Bronchial epithelial cell (primary cell): ENCODE data around the gene GPC1. TPM values are rescaled to one million over a fixed set of nuclear protein-coding genes. Genes with fewer than 3 reads are reported as not detected.

ENCODE experiments used
- DNase-seq: peaks from one replicate; pipeline ENCODE4 v3.0.0-alpha.2; 2010; ENCODE audit warnings: low read depth
- FAIRE-seq: peaks from 2 replicates; lab custom pipeline; 2011; peaks lifted over from hg19 to GRCh38; lab: Jason Lieb, UNC
- H3K27me3 ChIP-seq: 2 replicates; pipeline ENCODE4 v1.5.1; 2011; ENCODE audit warnings: low read length; ENCODE audit not compliant: control insufficient read depth, insufficient read depth
- H3K36me3 ChIP-seq: 2 replicates; pipeline ENCODE4 v1.5.1; 2011; ENCODE audit warnings: low read length; ENCODE audit not compliant: control insufficient read depth, insufficient read depth
- H3K4me3 ChIP-seq: 2 replicates; pipeline ENCODE4 v1.5.1; 2011; ENCODE audit warnings: mild to moderate bottlenecking, low read depth, low read length, control low read depth
- total RNA-seq: library from RNA; depleted of rRNA; stranded (reverse); fragments of >200 nt; gene quantifications from 2 replicates; pipeline ENCODE4 v1.2.1, GENCODE V29; 2014
- TF ChIP-seq, protein P1 (sequence below): IDR thresholded peaks from 2 replicates; pipeline ENCODE4 v1.5.1; 2011; ENCODE audit warnings: mild to moderate bottlenecking, moderate library complexity, low read length, control low read depth, inconsistent platforms; ENCODE audit not compliant: insufficient read depth, severe bottlenecking

Gene GPC1
- total RNA-seq, 1 donor from 2014 or later = 65.8 TPM

DNA sequence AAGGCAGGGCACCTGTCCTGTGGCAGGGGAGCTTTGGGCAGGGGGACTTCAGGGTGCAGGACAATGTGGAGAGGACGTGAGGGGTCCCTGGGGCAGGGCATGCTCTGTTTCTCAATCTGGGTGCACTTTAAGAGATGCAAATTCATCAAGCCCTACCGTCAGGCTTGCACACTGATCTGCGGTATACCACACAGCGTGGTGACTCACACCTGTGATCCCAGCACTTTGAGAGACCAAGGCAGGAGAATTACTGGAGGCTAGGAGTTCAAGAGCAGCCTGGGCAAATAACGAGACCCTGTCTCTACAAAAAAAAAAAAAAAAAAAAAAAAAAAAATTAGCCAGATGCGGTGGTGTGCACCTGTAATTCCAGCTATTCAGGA, 10.2 kb upstream of the GPC1 start:
- TF ChIP-seq, protein P1, sequence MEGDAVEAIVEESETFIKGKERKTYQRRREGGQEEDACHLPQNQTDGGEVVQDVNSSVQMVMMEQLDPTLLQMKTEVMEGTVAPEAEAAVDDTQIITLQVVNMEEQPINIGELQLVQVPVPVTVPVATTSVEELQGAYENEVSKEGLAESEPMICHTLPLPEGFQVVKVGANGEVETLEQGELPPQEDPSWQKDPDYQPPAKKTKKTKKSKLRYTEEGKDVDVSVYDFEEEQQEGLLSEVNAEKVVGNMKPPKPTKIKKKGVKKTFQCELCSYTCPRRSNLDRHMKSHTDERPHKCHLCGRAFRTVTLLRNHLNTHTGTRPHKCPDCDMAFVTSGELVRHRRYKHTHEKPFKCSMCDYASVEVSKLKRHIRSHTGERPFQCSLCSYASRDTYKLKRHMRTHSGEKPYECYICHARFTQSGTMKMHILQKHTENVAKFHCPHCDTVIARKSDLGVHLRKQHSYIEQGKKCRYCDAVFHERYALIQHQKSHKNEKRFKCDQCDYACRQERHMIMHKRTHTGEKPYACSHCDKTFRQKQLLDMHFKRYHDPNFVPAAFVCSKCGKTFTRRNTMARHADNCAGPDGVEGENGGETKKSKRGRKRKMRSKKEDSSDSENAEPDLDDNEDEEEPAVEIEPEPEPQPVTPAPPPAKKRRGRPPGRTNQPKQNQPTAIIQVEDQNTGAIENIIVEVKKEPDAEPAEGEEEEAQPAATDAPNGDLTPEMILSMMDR = no peak
- DNase-seq (no peak), FAIRE-seq (no peak)
- H3K36me3 ChIP-seq = no peaks in the 10 kb centered on the region
- H3K27me3 ChIP-seq = no peaks in the 10 kb centered on the region
- H3K4me3 ChIP-seq = no peak overlapping the region

DNA sequence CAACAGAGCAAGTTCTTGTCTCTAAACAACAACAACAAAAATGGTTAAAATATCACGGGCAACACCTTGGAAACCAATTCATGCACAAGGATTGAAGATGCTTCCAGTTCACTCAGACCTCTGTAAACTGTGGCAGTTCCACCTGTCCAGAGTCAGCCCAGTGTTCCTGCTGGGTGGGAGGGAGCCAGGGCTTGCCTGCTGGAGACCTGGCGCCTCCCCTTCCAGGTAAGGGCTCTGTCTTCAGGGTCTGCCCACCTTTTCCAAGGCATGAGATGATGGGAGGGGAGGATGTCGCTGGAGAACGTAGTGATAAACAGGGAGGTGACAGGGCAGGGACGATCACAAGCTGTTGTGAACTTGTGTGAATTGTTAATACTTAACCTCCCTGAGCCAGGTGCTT, 9.8 kb upstream of the GPC1 start:
- H3K36me3 ChIP-seq = no peaks in the 10 kb centered on the region
- DNase-seq = no peak
- no peak overlapping the region for H3K4me3 ChIP-seq
- peak; percentile 91 for FAIRE-seq
- no peaks in the 10 kb centered on the region for H3K27me3 ChIP-seq
- TF ChIP-seq, protein P1 = no peak

DNA sequence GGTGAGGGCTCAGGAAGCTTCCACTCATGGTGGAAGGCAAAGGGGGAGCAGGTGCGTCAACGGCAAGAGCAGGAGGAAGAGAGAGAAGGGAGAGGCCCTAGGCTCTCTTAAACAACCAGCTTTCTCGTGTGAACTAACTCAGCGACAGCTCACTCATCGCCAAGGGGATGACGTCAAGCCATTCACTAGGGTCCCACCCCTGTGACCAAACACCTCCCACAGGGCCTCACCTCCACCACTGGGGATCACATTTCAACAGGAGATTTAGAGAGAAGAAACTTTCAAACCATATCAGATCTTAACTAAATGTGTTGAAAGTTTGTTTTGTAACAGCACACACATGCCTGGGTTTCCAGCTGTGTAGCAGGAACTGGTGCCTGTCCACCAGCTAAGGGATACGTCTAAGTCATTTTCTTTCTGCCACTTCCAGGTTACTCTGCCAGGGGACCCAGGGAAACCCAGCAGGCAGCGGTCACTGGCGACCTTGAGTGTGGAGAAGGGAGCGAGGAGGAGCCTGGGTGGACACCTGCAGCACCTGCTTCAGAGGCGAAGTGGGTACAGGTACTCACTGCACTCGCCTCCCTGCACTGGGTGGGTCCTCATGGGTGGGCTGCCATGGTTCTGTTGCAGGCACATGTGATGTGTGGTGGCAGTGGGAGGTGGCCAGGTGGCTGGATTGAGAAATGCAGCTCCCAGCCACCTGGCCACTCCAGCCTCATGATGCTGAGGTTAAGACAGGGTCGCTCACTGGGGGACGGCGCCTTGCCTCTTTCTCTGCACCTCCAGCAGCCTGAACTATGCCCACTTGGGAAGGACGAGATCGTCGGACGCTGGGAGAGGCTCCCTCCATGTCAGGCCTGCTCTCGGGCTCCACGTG, 8.4 kb upstream of the GPC1 start:
- Histone ChIP-seq H3K27me3 (no peaks in the 10 kb centered on the region), H3K36me3 (no peaks in the 10 kb centered on the region), H3K4me3 (no peak overlapping the region)
- FAIRE-seq (peak; percentile 99), DNase-seq (peak; percentile 95)
- TF ChIP-seq, protein P1 = no peak

DNA sequence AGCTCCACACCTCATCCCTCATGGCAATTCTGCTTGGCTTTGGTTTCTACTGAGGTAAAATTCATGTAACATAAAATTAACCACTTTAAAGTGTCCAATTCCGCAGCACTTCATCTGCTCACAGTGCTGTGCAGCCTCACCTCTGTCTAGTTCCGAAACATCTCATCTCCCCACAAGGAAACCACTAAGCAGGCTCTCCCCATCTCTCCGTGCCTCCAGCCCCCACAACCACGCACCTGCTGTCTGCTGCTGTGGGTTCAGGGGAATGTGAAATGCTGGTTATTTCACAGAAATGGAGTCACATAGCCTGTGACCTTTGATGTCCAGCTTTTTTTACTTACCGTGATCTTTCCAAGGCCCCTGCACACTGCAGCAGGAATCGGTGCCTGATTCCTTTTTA, 7.7 kb upstream of the GPC1 start:
- FAIRE-seq (no peak), DNase-seq (no peak)
- no peaks in the 10 kb centered on the region for H3K27me3 ChIP-seq
- H3K4me3 ChIP-seq = no peak overlapping the region
- TF ChIP-seq, protein P1 = no peak
- no peaks in the 10 kb centered on the region for H3K36me3 ChIP-seq

DNA sequence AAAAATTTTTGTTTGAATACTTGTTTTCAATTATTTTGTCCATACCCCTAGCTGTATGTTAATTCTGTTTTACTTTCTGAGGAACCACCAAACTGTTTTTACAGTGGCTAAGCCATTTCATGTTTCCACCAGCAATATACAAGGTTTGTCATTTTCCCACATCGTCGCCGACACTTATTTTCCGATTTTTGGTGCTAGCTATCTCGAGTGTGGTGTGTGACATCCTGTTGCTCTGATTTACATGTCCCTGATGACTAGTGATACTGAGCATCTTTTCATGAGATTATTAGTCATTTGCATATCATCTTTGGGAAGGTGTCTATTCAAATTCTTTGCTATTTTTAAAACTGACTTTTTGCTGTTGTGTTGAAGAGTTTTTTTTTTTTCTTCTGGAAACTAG, 7.2 kb upstream of the GPC1 start:
- no peak for DNase-seq
- peak; percentile 47 for FAIRE-seq
- H3K36me3 ChIP-seq = no peaks in the 10 kb centered on the region
- H3K4me3 ChIP-seq = no peak overlapping the region
- no peaks in the 10 kb centered on the region for H3K27me3 ChIP-seq
- TF ChIP-seq, protein P1 = no peak
